HL-60 (cell line): ENCODE data around the gene NOBOX.

ENCODE experiments used
- GABPA ChIP-seq: IDR thresholded peaks from 2 replicates; pipeline ENCODE4 v1.6.1; 2012; ENCODE audit warnings: low read depth
- POLR2AphosphoS5 ChIP-seq: IDR thresholded peaks from 2 replicates; pipeline ENCODE4 v1.6.1; 2012; ENCODE audit warnings: low read depth
- TF ChIP-seq, protein P1 (sequence below): IDR thresholded peaks from one replicate; pipeline ENCODE4 v1.5.1; 2011; ENCODE audit warnings: low read length, control low read depth, inconsistent platforms; ENCODE audit not compliant: insufficient read depth

DNA sequence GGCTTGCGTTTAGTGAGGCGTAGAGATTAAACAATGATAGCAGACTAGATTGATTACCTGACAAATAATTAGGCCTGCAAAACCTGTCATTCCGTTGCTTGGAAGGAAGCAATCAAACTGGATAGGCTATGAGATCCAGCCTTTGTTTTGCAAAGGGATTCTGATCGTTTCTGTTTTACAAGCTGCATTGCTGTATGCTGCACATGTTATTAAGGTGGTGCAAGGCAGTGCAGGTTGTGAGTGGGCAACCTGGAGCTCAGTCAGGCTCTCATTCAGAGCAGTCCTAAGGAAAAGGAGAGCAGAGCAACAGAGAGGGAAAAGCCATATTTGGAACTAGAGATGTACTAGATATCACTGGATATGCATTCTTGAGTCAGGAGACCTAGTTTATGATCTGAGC, 6.9 kb upstream of the NOBOX start:
- TF ChIP-seq, protein P1, sequence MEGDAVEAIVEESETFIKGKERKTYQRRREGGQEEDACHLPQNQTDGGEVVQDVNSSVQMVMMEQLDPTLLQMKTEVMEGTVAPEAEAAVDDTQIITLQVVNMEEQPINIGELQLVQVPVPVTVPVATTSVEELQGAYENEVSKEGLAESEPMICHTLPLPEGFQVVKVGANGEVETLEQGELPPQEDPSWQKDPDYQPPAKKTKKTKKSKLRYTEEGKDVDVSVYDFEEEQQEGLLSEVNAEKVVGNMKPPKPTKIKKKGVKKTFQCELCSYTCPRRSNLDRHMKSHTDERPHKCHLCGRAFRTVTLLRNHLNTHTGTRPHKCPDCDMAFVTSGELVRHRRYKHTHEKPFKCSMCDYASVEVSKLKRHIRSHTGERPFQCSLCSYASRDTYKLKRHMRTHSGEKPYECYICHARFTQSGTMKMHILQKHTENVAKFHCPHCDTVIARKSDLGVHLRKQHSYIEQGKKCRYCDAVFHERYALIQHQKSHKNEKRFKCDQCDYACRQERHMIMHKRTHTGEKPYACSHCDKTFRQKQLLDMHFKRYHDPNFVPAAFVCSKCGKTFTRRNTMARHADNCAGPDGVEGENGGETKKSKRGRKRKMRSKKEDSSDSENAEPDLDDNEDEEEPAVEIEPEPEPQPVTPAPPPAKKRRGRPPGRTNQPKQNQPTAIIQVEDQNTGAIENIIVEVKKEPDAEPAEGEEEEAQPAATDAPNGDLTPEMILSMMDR, result no peak
- TF ChIP-seq POLR2AphosphoS5, result no peak
- no peak for TF ChIP-seq GABPA
